ENCODE results near the gene PFKFB4.
A peak's percentile ranks its signal among the peaks of the same experiment; 100 is the strongest.
"Not testable (repeated sequence)": the region's sequence is repeated elsewhere in the genome, so short reads cannot be mapped to it uniquely, and the experiment has no call there.

The PFKFB4 gene

GRCh38 chr3:48558493-48559134 is 2.0 kb upstream of the PFKFB4 start:
- no peak for DNase-seq

DNA sequence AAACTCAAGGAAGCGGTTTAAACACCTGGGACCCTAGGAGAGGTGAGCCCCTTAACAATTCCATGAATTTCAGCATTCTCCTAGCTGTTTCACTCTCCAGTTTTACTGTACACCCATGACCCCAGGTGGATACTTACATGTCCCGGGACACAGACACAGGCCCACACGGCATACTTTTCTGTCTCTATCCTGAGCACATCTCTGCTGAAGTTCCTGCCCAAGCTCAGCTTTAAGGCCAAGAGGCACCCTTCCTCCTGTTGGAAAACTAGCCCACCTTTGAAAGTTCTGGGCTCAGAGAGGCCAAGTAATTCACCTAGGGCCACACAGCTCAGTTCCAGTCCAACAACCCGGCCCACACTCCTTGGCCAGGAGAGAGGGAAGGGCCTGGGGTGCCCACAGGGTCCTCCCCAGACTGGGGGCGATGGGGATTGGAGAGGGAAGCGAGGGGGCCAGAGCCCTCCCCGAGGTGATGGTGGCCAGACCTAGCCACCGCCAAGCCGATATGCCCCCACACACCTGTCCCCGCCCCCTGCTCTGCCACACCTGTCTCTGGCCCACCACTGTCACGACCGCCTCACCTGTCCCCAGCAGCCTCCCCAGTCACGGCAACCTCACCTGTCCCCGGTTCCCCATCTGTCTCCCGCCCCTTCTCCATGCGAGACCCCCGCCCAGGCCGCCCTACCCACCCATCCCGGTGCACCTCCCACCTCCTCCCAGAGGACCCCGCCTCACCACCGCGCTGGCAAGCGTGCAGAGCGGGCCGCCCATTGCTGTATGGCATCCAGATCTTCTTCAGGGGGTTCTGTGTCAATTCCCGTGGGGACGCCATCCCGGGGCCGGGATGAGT is 431 bp downstream of the PFKFB4 start:
- no peak for DNase-seq

GRCh38 chr3:48555231-48555948 is 1.2 kb downstream of the PFKFB4 start:
- DNase-seq = no peak

DNA sequence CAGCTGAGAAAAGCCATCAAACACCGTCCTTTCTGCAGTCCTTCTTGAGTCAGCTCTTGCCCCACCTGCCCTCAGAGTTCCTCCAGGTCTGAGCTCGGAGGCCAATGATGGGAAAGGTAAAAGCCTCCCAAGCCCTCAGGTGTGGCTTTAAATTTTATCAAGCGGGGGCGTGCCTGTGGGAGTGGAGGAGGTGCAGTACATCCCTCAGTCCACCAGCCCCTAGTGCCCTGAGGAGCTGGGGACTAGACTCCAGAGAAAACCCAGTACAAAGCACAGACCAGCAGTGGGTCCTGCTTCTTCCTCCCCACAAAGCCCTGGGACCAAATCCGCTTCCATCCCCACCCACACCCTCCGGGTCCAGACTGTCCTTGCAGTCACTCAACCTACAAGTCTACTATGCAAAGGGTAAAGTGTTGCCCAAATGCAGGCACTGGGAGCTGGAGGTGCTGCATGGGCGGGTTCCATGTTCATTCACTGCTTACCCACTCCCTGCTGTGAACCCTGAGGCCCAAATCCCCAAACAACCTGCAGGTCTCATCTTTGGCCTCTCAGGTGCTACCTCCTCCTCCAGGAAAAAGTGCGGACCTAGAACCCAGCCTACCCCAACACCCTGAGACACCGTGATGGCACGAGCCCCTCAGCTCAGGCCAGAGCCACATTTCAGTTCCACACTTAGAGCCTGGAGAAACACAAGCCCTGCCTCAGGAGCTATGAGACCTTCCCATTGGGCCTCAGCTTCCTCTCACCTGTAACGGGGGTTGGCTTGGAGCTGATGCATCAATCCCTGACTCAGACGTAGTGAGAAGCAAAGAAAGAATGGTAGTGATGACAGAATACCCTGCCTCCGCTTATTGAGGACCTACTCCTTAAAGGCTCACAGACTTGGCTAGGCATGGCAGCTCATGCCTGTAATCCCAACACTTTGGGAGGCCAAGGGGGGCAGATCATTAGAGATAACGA is 2.4 kb downstream of the PFKFB4 start:
- no peak for DNase-seq

GRCh38 chr3:48553361-48553760 is 3.2 kb downstream of the PFKFB4 start:
- no peak for DNase-seq

- DNase-seq = no peak
These were observed 4.3 kb downstream of the PFKFB4 start for GRCh38 chr3:48552111-48552951.

DNA sequence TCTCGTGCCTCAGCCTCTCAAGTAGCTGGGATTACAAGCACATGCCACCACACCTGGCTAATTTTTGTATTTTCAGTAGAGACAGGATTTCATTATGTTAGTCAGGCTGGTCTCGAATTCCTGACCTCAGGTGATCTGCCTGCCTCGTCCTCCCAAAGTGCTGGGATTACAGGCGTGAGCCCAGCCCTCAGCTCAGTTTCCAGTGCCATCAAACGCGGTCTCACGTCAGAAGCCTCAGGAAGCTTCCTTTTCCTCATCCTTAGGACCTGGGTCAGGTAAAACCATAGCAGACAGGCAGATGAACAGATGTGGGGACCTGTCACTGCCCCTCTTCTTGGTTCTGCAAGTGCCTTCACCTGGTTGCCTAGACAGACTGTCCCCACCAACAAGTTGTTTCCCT is 5.0 kb downstream of the PFKFB4 start:
- not testable (repeated sequence) for DNase-seq

DNA sequence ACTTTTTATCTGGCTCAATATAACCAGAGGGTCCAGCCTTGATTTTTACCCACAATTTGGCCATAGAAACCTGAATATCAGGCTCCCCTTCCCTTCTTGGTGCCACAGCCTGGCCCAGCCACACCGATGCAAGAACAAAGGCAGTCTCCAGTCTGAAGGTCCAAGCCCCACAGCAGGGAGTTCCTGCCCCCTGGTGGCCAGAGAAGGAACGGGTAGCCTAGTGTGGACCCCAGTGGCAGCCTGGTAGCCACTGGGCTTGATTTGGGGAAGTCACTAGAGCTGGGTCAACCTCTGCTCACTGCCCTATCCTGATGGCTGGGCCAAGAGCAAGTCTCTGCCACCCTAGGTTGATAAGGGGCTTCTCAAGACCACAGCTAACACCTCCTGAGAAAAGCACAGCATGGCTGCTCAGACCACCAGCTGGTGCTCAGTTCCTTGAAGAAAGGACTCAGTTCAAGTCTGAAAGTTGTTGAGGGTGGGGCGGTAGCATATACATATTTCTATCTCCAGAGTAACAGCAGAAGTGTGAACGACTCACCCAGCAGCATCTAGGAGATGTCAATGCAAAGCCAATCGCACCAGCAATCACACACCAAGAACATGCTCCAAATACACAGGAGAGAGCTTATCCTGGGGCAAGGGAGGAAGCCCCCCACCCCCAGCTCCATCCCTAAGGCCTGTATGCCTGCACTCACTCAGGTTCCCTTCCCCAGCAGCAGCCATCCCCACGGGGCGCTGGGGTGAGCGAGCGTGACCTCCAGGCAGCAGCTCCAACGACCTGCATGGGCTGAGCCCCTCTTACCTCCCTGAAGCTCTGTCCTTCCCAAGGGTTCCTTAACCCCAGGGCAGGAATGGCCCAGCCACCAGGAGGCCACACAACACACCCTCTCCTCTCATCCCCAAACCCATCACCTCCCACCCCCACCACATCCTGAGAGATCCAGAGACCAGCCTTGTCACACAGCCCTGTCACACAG is 7.6 kb downstream of the PFKFB4 start:
- DNase-seq = peak; percentile 53 to 82 (median 75)

DNA sequence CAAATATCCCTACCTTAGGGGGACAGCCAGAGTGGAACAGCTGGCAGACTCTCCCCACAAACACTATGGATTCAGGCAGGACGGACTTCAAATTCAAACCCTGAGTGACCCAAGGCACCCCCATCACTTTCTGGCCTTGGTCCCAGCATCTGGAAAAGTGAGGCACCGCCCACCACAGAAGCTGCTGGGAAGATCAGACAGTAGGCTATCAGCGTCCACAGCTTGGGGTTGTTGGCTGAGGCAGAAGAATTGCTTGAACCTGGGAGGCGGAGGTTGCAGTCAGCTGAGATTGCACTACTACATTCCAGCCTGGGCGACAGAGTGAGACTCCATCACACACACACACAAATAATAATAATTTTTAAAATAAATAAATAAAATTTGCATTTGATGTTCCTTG is 8.5 kb downstream of the PFKFB4 start:
- DNase-seq = no peak

GRCh38 chr3:48546203-48546829 is 10.3 kb downstream of the PFKFB4 start:
- DNase-seq = no peak

DNA sequence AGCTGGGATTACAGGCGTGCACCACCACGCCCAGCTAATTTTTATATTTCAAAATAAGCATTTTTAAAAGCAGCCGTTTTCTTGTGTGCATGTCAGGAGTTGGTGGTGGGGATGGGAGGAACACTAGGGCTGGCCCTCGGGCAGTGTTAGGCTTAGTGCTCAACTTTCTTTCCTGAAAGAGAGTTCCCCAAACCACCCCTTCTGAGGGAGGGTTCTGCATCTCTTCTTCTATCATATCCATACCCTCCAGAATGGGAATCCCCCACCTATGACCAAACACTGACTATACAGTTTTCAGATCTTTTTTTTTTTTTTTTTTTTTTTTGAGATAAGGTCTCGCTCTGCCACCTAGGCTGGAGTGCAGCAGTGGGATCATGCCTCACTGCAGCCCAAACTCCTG is 12.5 kb downstream of the PFKFB4 start:
- DNase-seq = no peak

- DNase-seq = no peak
These were observed 13.2 kb downstream of the PFKFB4 start for GRCh38 chr3:48543271-48543866.

- no peak for DNase-seq
These were observed 18.2 kb downstream of the PFKFB4 start for GRCh38 chr3:48538451-48538850.

DNA sequence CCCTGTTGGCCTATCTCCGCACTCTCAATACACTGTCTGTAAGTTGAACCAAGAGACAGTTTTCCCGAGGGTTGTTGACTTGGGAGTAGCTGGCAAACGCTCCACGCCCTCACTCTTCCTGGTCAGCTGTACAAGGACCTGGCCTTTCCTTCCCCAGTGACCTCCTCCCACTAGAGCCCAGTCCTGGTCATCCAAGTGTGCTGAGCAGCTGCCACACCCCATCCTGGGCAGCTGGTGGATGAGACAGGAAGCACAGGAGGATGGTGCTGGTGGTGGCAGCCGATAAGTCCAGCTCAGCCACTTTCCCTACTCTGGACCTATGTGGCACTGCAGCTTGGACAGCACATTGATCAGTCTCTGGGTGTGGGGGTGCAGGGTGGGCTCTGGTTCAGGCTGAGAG is 19.8 kb downstream of the PFKFB4 start:
- no peak for DNase-seq

GRCh38 chr3:48536116-48536515 is 20.5 kb downstream of the PFKFB4 start:
- no peak for DNase-seq

DNA sequence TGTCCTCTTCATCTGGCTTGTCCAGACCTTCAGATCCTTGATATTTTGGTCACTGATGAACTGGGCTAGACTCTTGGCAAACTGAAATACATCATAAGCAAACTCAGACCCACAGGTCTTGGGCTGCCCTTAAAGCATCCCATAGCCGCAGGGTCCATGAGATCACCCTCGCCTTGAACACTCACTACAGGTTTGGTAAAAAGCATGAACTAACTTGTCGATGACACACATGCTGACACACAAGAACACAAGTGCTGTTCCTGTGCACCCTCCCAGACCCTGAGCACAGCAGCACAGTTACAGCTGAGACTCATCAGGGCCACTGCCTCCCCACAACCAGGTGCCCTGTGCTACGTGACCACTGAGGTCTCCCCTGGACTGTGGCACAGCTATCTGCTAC is 21.0 kb downstream of the PFKFB4 start:
- no peak for DNase-seq

DNA sequence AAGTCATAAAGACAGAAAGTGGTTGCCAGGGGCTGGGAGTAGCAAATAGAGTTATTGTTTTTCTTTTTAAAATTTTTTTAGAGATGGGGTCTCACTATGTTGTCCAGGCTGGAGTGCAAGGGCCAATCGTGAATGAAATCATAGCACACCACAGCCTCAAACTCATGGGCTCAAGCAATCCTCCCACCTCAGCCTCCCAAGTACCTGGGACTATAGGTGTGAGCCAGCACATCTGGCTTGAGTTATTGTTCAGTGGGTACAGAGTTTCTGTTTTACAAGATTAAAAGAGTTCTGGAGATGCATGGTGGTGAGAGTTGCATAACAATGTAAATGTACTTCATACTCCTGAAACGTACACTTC is 23.6 kb downstream of the PFKFB4 start:
- no peak for DNase-seq

DNA sequence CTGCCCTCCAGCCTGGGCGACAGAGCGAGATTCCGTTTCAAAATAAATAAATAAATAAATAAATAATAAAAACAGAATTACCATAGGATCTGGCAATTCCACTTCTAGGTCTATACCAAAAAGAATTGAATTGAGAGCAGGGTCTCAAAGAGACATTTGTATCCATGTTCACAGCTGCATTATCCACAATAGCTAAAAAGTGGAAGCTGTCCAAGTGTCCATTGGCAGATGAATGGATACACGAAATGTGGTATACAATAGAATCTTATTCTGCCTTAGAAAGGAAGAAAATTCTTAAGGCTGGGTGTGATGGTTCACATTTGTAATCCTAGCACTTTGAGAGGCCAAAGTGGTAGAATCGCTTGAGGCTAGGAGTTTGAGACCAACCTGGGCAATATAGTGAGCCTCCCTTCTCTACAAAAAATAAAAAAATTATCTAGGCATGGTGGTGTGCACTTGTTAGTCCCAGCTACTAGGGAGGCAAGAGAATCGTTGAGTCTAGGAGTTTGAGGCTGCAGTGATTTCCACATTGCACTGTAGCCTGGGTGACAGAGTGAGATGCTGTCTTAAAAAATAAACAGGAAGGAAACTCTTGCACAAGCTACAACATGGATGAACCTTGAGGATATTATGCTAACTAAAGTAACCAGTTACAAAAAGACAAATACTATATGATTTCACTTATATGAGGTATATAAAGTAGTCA is 24.2 kb downstream of the PFKFB4 start:
- no peak for DNase-seq

DNA sequence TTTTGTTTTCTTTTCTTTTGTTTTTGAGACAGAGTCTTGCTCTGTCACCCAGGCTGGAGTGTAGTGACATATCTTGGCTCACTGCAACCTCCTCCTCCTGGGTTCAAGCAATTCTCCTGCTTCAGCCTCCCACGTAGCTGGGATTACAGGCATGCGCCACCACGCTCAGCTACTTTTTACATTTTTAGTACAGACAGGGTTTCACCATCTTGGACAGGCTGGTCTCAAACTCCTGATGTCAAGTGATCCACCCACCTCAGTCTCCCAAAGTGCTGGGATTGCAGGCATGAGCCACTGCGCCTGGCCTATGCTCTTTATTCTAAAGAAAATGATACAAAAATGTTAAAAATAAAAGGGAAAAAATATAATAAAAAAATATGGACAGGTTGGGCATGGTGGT is 25.9 kb downstream of the PFKFB4 start:
- not testable (repeated sequence) for DNase-seq
